Gastrocnemius medialis (tissue), 4 donors: ENCODE results near the gene ZNF606. TPM values are rescaled to one million over a fixed set of nuclear protein-coding genes. Genes with fewer than 3 reads are reported as not detected.

Experiments used
- ATAC-seq, 2 donors: fragments of 150-250 bp; one replicate each; pipeline ENCODE4 v1.9.1; 2016
- DNase-seq, 2 donors: peaks; one replicate each; pipeline ENCODE4 v3.0.0-alpha.2; 2019
- H3K27ac ChIP-seq, 4 donors: fragments of 200-600 bp; sonication (generic); 1 replicate in 1 of 4; 2 replicates in 3 of 4; pipeline ENCODE4 v1.5.1; 2016 to 2018; ENCODE audit warnings: mild to moderate bottlenecking in 2 of 4, moderate library complexity in 1 of 4
- H3K27me3 ChIP-seq, 3 donors: fragments of 200-600 bp; sonication (generic) in 2 of 3; 1 replicate in 1 of 3; 2 replicates in 2 of 3; pipeline versions ENCODE4 v1.5.1 to v1.6.0; 2016 to 2019; ENCODE audit warnings: mild to moderate bottlenecking in 1 of 3, moderate library complexity in 1 of 3
- H3K36me3 ChIP-seq, 2 donors: fragments of 200-600 bp; sonication (generic) in 1 of 2; one replicate each; pipeline ENCODE4 v1.5.1; 2017 to 2018
- H3K4me1 ChIP-seq, 2 donors: fragments of 200-600 bp; sonication (generic) in 1 of 2; one replicate each; pipeline ENCODE4 v1.5.1; 2016 to 2017; ENCODE audit warnings: mild to moderate bottlenecking in 2 of 2
- H3K4me3 ChIP-seq, 4 donors: fragments of 200-600 bp; sonication (generic) in 3 of 4; 1 replicate in 1 of 4; 2 replicates in 3 of 4; pipeline ENCODE4 v1.5.1; 2016 to 2019; ENCODE audit warnings: mild to moderate bottlenecking in 2 of 4
- H3K9me3 ChIP-seq, 3 donors: fragments of 200-600 bp; sonication (generic) in 2 of 3; 1 replicate in 1 of 3; 2 replicates in 2 of 3; pipeline ENCODE4 v1.5.1; 2016 to 2019
- CTCF ChIP-seq, 5 experiments: fragments of 450-650 bp in 3 of 5; fragments of 200-600 bp in 2 of 5; sonication (generic) in 2 of 5; IDR thresholded peaks in 4 of 5; conservative IDR thresholded peaks in 1 of 5; 1 replicate in 4 of 5; 2 replicates in 1 of 5; pipeline ENCODE4 v1.5.1; 2016 to 2019; ENCODE audit warnings: antibody characterized with exemption in 5 of 5, mild to moderate bottlenecking in 3 of 5, moderate library complexity in 3 of 5
- POLR2A ChIP-seq, 2 donors: fragments of 450-650 bp; IDR thresholded peaks; one replicate each; pipeline ENCODE4 v1.6.1; 2017; ENCODE audit warnings: antibody characterized with exemption in 2 of 2, mild to moderate bottlenecking in 2 of 2, moderate library complexity in 2 of 2
- in situ Hi-C, 4 donors: fragments of 200-750 bp; cut with MboI; loops; one replicate each; pipeline versions ENCODE4 v1.15.0 to v1.8.0; 2017; ENCODE audit warnings: low sequenced_read_pairs in 4 of 4
- intact Hi-C: fragments of 100-400 bp; cut with DNase I; formaldehyde crosslinking; loops from one replicate; pipeline ENCODE4 v1.15.1; 2023; ENCODE audit warnings: low total_unique reads
- total RNA-seq, 4 donors: library from RNA; depleted of rRNA; stranded (reverse); fragments of >200 nt; gene quantifications; one replicate each; pipeline versions ENCODE4 v1.1.0 to v1.2.3, GENCODE V29; 2016

The ZNF606 gene
- total RNA-seq, 4 donors from 2014 or later = 2.9 to 15.3 (median 6.6) TPM

- ATAC-seq = no peak
Observed at GRCh38 chr19:58045411-58046050, 42.9 kb upstream of the ZNF606 start.

GRCh38 chr19:58044886-58045285 lies 42.3 kb upstream of the ZNF606 start:
- TF ChIP-seq POLR2A (IDR thresholded peaks at IDR 0.05) (no peak), CTCF (IDR thresholded peaks at IDR 0.05 in 4 of 5, conservative IDR thresholded peaks at IDR 0.05 in 1 of 5) (no peak)
- H3K4me3 ChIP-seq = no peak overlapping the region
- no peaks in the 10 kb centered on the region for H3K4me1 ChIP-seq
- no peaks in the 10 kb centered on the region for H3K27me3 ChIP-seq
- no peaks in the 10 kb centered on the region for H3K36me3 ChIP-seq
- DNase-seq = no peak
- intact Hi-C loops (no loop called here), in situ Hi-C loops (no loop called here)
- no peaks in the 10 kb centered on the region for H3K9me3 ChIP-seq
- no peak for ATAC-seq
- H3K27ac ChIP-seq = no peak overlapping the region

More at GRCh38 chr19:58045411-58046050, 42.9 kb upstream of the ZNF606 start:
- no peaks in the 10 kb centered on the region for H3K9me3 ChIP-seq
- H3K27ac ChIP-seq = no peak overlapping the region
- no peak for DNase-seq
- intact Hi-C loops (no loop called here), in situ Hi-C loops (no loop called here)
- TF ChIP-seq POLR2A (IDR thresholded peaks at IDR 0.05) (no peak), CTCF (IDR thresholded peaks at IDR 0.05 in 4 of 5, conservative IDR thresholded peaks at IDR 0.05 in 1 of 5) (no peak)
- H3K4me1 ChIP-seq = no peaks in the 10 kb centered on the region
- no peak overlapping the region for H3K4me3 ChIP-seq
- no peaks in the 10 kb centered on the region for H3K27me3 ChIP-seq
- H3K36me3 ChIP-seq = no peaks in the 10 kb centered on the region

GRCh38 chr19:58044391-58044790 lies 41.8 kb upstream of the ZNF606 start:
- no peak for ATAC-seq
- intact Hi-C loops = no loop called here
- Histone ChIP-seq H3K9me3 (no peaks in the 10 kb centered on the region), H3K4me1 (no peaks in the 10 kb centered on the region), H3K36me3 (no peaks in the 10 kb centered on the region), H3K27me3 (no peaks in the 10 kb centered on the region), H3K27ac (no peak overlapping the region), H3K4me3 (no peak overlapping the region)
- DNase-seq = no peak
- no peak for TF ChIP-seq CTCF (IDR thresholded peaks at IDR 0.05 in 4 of 5, conservative IDR thresholded peaks at IDR 0.05 in 1 of 5)
- TF ChIP-seq POLR2A (IDR thresholded peaks at IDR 0.05) = no peak
- in situ Hi-C loops = no loop called here

GRCh38 chr19:58042495-58043340 lies 40.1 kb upstream of the ZNF606 start:
- no peak for ATAC-seq
- intact Hi-C loops = no loop called here

More at GRCh38 chr19:58042495-58043340, 40.1 kb upstream of the ZNF606 start:
- in situ Hi-C loops = no loop called here
- DNase-seq = no peak
- Histone ChIP-seq H3K9me3 (no peaks in the 10 kb centered on the region), H3K4me1 (no peaks in the 10 kb centered on the region), H3K36me3 (no peaks in the 10 kb centered on the region), H3K4me3 (no peak overlapping the region), H3K27ac (no peak overlapping the region), H3K27me3 (peaks cover 0 to 6% (median 3%) of the 10 kb centered on the region in 3 donors)
- TF ChIP-seq POLR2A (IDR thresholded peaks at IDR 0.05) = no peak
- no peak for TF ChIP-seq CTCF (IDR thresholded peaks at IDR 0.05 in 4 of 5, conservative IDR thresholded peaks at IDR 0.05 in 1 of 5)
